Activated naive CD4-positive, alpha-beta T cell treated with anti-CD3 and anti-CD28 coated beads, Interleukin-2, amount 10 ng/mL, durations not matched to agents 7 days and 5 days (primary cell): ENCODE measurements around the gene TLK1.

ENCODE experiments used
- CTCF ChIA-PET: fragments of 350-600 bp; sonication (Branson Sonifier 250); formaldehyde crosslinking; loops from one replicate; lab custom pipeline; 2021; ENCODE audit warnings: antibody characterized with exemption; lab: Charles Lee
- DNase-seq: peaks from one replicate; pipeline ENCODE4 v3.0.0-alpha.2; 2020
- H3K27ac Mint-ChIP-seq: one replicate; pipeline ENCODE4 v1.8.0; 2021; ENCODE audit warnings: mild to moderate bottlenecking, moderate library complexity, mixed read lengths
- H3K27me3 Mint-ChIP-seq: one replicate; pipeline ENCODE4 v1.8.0; 2021; ENCODE audit warnings: mild to moderate bottlenecking, mixed read lengths
- H3K36me3 Mint-ChIP-seq: one replicate; pipeline ENCODE4 v1.8.0; 2021; ENCODE audit warnings: mixed read lengths
- H3K4me1 Mint-ChIP-seq: one replicate; pipeline ENCODE4 v1.8.0; 2021; ENCODE audit warnings: mixed read lengths
- H3K4me3 Mint-ChIP-seq: one replicate; pipeline ENCODE4 v1.8.0; 2021; ENCODE audit warnings: mild to moderate bottlenecking, moderate library complexity, mixed read lengths
- H3K9me3 Mint-ChIP-seq: one replicate; pipeline ENCODE4 v1.8.0; 2021; ENCODE audit warnings: mixed read lengths

The TLK1 gene

DNA sequence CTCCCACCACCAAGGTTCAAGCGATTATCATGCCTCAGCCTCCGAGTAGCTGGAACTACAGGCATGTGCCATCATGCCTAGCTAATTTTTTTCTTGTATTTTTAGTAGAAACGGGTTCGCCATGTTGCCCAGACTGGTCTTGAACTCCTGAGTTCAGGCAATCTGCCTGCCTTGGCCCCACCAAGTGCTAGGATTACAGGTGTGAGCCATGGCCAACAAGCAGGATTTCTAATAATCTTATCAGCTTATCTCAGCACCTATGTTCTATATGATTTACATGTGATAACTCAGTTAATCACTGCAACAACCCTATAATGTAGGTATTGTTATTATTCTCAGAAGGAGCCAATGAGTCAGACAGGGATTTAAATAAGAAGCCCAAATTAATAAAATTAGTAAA lies 151.3 kb downstream of the TLK1 start:
- Mint-ChIP-seq H3K27ac (no peak overlapping the region), H3K9me3 (no peaks in the 10 kb centered on the region), H3K4me1 (no peaks in the 10 kb centered on the region), H3K27me3 (no peaks in the 10 kb centered on the region), H3K36me3 (peaks cover 39% of the 10 kb centered on the region), H3K4me3 (no peak overlapping the region)
- CTCF ChIA-PET = interaction anchor here (1.5 to 1.6 kb wide), 2 partner anchors 77 to 80 kb away, joined by 3 read pairs; partner anchors contain the start of gene GORASP2
- no peak for DNase-seq

GRCh38 chr2:171008550-171009205 lies 152.0 kb downstream of the TLK1 start:
- CTCF ChIA-PET = interaction anchor here (1.5 to 1.6 kb wide), 2 partner anchors 78 to 79 kb away, joined by 3 read pairs; partner anchors contain the start of gene GORASP2
- Mint-ChIP-seq H3K27me3 (no peaks in the 10 kb centered on the region), H3K27ac (no peak overlapping the region), H3K4me3 (no peak overlapping the region), H3K36me3 (peaks cover 39% of the 10 kb centered on the region), H3K4me1 (no peaks in the 10 kb centered on the region), H3K9me3 (no peaks in the 10 kb centered on the region)
- DNase-seq = no peak

- H3K4me3 Mint-ChIP-seq = no peak overlapping the region
- CTCF ChIA-PET = interaction anchor here (0.6 to 1.3 kb wide), 2 partner anchors 22 to 47 kb away, joined by 3 read pairs; no protein-coding TSS in a partner anchor
- H3K9me3 Mint-ChIP-seq = no peaks in the 10 kb centered on the region
Measured at GRCh38 chr2:171004833-171005232, 155.9 kb downstream of the TLK1 start.

GRCh38 chr2:171004363-171004762 lies 156.3 kb downstream of the TLK1 start:
- Mint-ChIP-seq H3K4me1 (peaks cover 2% of the 10 kb centered on the region), H3K27me3 (no peaks in the 10 kb centered on the region), H3K27ac (no peak overlapping the region), H3K9me3 (no peaks in the 10 kb centered on the region), H3K36me3 (peaks cover 42% of the 10 kb centered on the region), H3K4me3 (no peak overlapping the region)
- CTCF ChIA-PET = interaction anchor here (0.6 to 1.3 kb wide), 2 partner anchors 22 to 47 kb away, joined by 3 read pairs; no protein-coding TSS in a partner anchor
- no peak for DNase-seq

More at GRCh38 chr2:171004833-171005232, 155.9 kb downstream of the TLK1 start:
- Mint-ChIP-seq H3K4me1 (peaks cover 2% of the 10 kb centered on the region), H3K27ac (no peak overlapping the region), H3K27me3 (no peaks in the 10 kb centered on the region), H3K36me3 (peaks cover 42% of the 10 kb centered on the region)
- DNase-seq = no peak

GRCh38 chr2:170999654-171000053 lies 161.0 kb downstream of the TLK1 start:
- peaks cover 40% of the 10 kb centered on the region for H3K36me3 Mint-ChIP-seq
- no peak overlapping the region for H3K4me3 Mint-ChIP-seq
- CTCF ChIA-PET = no interaction called here
- H3K9me3 Mint-ChIP-seq = no peaks in the 10 kb centered on the region
- no peak for DNase-seq
- no peaks in the 10 kb centered on the region for H3K27me3 Mint-ChIP-seq
- no peak overlapping the region for H3K27ac Mint-ChIP-seq
- peaks cover 2% of the 10 kb centered on the region for H3K4me1 Mint-ChIP-seq

DNA sequence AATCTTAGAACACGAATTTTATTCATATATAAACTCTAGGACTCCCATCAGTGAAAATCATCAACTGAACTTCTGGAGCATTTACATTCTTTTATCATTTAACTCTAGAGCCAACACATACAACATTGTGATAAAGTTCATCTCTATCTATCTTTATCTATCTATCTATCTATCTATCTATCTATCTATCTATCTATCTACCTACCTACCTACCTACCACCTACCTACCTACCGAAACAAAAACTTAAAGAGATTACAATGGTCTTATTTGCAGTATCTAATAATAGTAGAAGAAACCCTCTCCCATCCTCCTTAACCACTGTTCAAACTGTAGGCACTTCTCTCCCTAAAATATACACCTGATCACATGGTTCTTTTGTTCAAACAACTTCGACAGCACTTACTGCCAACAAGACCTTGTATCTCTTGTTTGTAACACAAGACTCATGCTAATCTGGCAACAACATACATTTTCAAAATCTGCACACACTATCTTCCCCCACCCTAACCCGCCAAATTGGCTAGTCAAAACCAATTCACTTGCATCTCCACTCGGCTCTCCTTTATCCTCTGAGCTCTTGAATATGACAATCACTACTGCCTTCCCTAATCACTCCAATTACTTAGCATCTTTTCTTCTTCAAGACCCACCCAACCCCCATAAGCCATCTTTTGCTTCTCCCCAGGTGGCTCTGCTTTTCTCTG lies 162.6 kb downstream of the TLK1 start:
- Mint-ChIP-seq H3K27ac (no peak overlapping the region), H3K36me3 (peaks cover 45% of the 10 kb centered on the region), H3K9me3 (no peaks in the 10 kb centered on the region), H3K4me1 (no peaks in the 10 kb centered on the region), H3K27me3 (no peaks in the 10 kb centered on the region), H3K4me3 (no peak overlapping the region)
- CTCF ChIA-PET = no interaction called here
- no peak for DNase-seq

GRCh38 chr2:170996316-170996715 lies 164.4 kb downstream of the TLK1 start:
- Mint-ChIP-seq H3K4me3 (no peak overlapping the region), H3K27ac (no peak overlapping the region), H3K9me3 (no peaks in the 10 kb centered on the region), H3K36me3 (peaks cover 41% of the 10 kb centered on the region), H3K4me1 (peaks cover 3% of the 10 kb centered on the region), H3K27me3 (no peaks in the 10 kb centered on the region)
- no peak for DNase-seq
- CTCF ChIA-PET = no interaction called here

DNA sequence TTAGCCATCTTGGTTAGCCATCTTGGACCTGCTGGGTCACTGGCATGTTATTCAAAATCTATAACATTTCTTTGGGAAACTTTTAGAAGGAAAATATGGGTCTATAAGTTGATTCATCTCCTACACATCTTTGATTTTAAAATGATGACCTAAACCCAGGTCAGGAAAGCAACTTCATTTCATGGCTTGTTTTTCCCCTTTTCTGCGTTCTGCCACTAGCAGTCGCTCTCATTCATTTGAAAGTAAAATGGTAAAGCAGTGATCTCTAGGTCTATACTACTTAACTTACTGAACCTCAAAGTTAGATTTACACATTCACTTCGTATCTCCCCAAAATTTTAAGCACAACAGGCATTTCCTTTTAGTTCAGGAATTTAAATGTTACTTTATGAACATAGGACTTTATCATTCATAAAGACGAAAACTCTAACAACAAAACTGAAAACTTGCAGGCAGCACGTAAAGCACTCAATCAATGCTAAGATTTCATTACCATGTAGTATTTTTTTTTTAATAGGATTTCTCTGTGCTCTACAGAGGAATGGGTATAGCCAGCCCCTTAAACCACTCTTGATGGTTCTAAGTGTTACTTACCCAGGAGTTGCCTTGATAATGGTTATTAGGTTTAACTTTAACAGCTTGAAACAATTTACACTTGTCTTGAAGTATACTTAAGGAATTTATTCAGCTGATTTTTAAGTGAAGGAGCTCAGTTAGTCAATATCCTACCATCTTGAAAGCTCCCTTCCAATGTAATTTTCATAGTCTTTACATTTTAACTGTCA lies 169.1 kb downstream of the TLK1 start:
- Mint-ChIP-seq H3K9me3 (no peaks in the 10 kb centered on the region), H3K27me3 (no peaks in the 10 kb centered on the region), H3K4me3 (no peak overlapping the region), H3K4me1 (peaks cover 6% of the 10 kb centered on the region), H3K36me3 (peaks cover 34% of the 10 kb centered on the region), H3K27ac (no peak overlapping the region)
- CTCF ChIA-PET = interaction anchor here (1.2 kb wide), 1 partner anchor 16 kb away, joined by 3 read pairs; no protein-coding TSS in a partner anchor
- no peak for DNase-seq

DNA sequence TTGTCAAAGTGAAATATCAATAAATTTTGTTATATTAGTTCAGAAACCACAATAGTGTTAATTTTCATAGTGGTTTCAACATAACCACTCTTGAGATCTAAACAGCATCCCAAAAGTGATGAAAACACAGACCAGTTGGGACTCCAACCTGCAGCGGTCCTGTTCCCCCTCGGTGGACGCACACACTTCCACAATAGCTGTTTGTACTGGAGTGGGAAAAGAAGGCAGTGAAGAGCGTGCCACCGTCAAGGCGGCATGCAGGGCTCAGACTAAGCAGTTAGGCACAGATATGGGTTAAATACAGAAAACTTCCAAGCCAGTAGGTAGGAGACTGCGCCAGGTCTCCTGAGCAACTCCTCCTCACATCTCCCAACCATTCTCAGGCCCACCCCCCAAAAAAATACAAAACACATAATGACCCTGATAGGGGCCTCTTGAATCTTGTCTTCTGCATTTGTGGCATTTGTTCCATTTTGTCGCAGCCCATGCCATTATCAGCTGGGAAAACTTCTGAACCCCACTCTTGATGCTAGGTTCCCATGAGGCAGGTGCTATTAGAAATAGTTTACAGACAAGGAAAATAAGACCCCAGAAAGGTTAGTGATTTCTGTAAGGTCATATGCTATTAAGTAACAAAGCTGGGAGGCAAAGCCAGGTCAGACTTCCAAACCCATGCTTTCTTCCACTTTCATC lies 174.0 kb downstream of the TLK1 start:
- no peak for DNase-seq
- CTCF ChIA-PET = interaction anchor here (0.6 to 1.6 kb wide), 3 partner anchors 14 to 430 kb away, joined by 3 to 5 read pairs (median 3); no protein-coding TSS in a partner anchor
- H3K27ac Mint-ChIP-seq = no peak overlapping the region
- H3K27me3 Mint-ChIP-seq = no peaks in the 10 kb centered on the region
- H3K4me1 Mint-ChIP-seq = peaks cover 6% of the 10 kb centered on the region
- no peak overlapping the region for H3K4me3 Mint-ChIP-seq
- peaks cover 23% of the 10 kb centered on the region for H3K36me3 Mint-ChIP-seq
- no peaks in the 10 kb centered on the region for H3K9me3 Mint-ChIP-seq

DNA sequence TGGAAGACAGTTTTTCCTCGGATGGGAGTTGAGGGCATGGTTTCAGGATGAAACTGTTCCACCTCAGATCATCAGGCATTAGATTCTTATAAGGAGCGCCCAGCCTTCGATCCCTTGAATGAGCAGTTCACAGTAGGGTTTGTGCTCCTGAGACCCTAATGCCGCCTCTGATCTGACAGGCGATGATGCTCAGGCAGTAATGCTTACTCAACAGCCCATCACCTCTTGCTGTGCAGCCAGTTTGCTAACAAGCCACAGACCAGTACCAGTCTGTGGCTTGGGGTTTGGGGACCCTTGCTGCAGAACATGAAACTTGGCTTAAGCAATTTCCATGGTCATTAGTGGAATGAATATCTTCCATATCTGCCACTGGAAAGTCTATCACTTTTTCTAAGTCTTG lies 175.3 kb downstream of the TLK1 start:
- CTCF ChIA-PET = interaction anchor here (0.6 to 1.0 kb wide), 2 partner anchors 12 to 158 kb away, joined by 3 read pairs; no protein-coding TSS in a partner anchor
- H3K27me3 Mint-ChIP-seq = peaks cover 4% of the 10 kb centered on the region
- H3K27ac Mint-ChIP-seq = no peak overlapping the region
- H3K4me3 Mint-ChIP-seq = no peak overlapping the region
- no peaks in the 10 kb centered on the region for H3K4me1 Mint-ChIP-seq
- DNase-seq = no peak
- H3K9me3 Mint-ChIP-seq = no peaks in the 10 kb centered on the region
- H3K36me3 Mint-ChIP-seq = peaks cover 14% of the 10 kb centered on the region

- CTCF ChIA-PET = interaction anchor here (0.9 to 1.0 kb wide), 3 partner anchors 10 to 432 kb away, joined by 3 read pairs; no protein-coding TSS in a partner anchor
Measured at GRCh38 chr2:170984079-170984478, 176.6 kb downstream of the TLK1 start.

DNA sequence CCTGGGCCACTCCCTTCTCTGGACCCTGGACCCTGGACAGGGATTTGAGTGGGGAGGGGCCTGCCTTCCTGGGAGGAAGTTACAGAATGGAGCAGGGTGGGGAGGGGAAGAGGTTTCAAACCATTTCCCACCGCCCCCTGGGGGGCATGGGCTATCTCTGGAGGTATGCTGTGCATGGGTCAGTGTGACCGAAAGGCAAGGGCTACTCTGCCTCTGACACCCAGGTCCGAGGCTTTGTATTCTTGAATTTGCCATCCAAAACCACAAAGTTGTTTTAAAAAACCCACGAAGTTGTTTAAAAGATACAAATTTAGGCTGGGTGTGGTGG lies 184.8 kb downstream of the TLK1 start:
- peaks cover 15% of the 10 kb centered on the region for H3K4me1 Mint-ChIP-seq
- peaks cover 10% of the 10 kb centered on the region for H3K27me3 Mint-ChIP-seq
- H3K4me3 Mint-ChIP-seq = no peak overlapping the region
- CTCF ChIA-PET = interaction anchor here (4.6 to 5.6 kb wide), 2 partner anchors 183 to 441 kb away, joined by 36 to 37 read pairs; no protein-coding TSS in a partner anchor
- no peaks in the 10 kb centered on the region for H3K36me3 Mint-ChIP-seq
- H3K27ac Mint-ChIP-seq = no peak overlapping the region
- no peak for DNase-seq
- H3K9me3 Mint-ChIP-seq = no peaks in the 10 kb centered on the region

More at GRCh38 chr2:170984079-170984478, 176.6 kb downstream of the TLK1 start:
- peaks cover 4% of the 10 kb centered on the region for H3K27me3 Mint-ChIP-seq
- H3K4me1 Mint-ChIP-seq = no peaks in the 10 kb centered on the region
- peak overlapping the region; percentile 38 for H3K27ac Mint-ChIP-seq
- no peak for DNase-seq
- no peaks in the 10 kb centered on the region for H3K9me3 Mint-ChIP-seq
- H3K4me3 Mint-ChIP-seq = no peak overlapping the region
- H3K36me3 Mint-ChIP-seq = peaks cover 14% of the 10 kb centered on the region

GRCh38 chr2:170975127-170975942 lies 185.4 kb downstream of the TLK1 start:
- no peak for DNase-seq
- Mint-ChIP-seq H3K27ac (no peak overlapping the region), H3K9me3 (no peaks in the 10 kb centered on the region), H3K36me3 (no peaks in the 10 kb centered on the region), H3K4me3 (no peak overlapping the region), H3K27me3 (peaks cover 6% of the 10 kb centered on the region), H3K4me1 (peaks cover 15% of the 10 kb centered on the region)
- CTCF ChIA-PET = interaction anchor here (1.2 to 5.6 kb wide), 5 partner anchors 15 to 445 kb away, joined by 3 to 37 read pairs (median 15); no protein-coding TSS in a partner anchor
